MM.1S (cell line): ENCODE data around the gene PEAR1.

Experiments
- EZH2 ChIP-seq: fragments of 300-600 bp; sonication (generic); optimal IDR thresholded peaks from 2 replicates; pipeline ENCODE3; 2017; ENCODE audit warnings: low read depth, mild to moderate bottlenecking, antibody characterized with exemption, low read length, mixed read lengths
- EZH2phosphoT487 ChIP-seq: fragments of 300-600 bp; sonication (generic); IDR thresholded peaks from 2 replicates; pipeline ENCODE4 v1.6.1; 2018; ENCODE audit warnings: antibody characterized with exemption, low read length
- TF ChIP-seq, protein P1 (sequence below): fragments of 300-600 bp; sonication (generic); IDR thresholded peaks from 2 replicates; pipeline ENCODE4 v1.5.1; 2016; ENCODE audit warnings: antibody characterized with exemption, low read length, mixed read lengths

- no peak for TF ChIP-seq EZH2
- TF ChIP-seq, protein P1, sequence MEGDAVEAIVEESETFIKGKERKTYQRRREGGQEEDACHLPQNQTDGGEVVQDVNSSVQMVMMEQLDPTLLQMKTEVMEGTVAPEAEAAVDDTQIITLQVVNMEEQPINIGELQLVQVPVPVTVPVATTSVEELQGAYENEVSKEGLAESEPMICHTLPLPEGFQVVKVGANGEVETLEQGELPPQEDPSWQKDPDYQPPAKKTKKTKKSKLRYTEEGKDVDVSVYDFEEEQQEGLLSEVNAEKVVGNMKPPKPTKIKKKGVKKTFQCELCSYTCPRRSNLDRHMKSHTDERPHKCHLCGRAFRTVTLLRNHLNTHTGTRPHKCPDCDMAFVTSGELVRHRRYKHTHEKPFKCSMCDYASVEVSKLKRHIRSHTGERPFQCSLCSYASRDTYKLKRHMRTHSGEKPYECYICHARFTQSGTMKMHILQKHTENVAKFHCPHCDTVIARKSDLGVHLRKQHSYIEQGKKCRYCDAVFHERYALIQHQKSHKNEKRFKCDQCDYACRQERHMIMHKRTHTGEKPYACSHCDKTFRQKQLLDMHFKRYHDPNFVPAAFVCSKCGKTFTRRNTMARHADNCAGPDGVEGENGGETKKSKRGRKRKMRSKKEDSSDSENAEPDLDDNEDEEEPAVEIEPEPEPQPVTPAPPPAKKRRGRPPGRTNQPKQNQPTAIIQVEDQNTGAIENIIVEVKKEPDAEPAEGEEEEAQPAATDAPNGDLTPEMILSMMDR: no peak
- TF ChIP-seq EZH2phosphoT487: no peak
These were observed 12.8 kb downstream of the PEAR1 start for GRCh38 chr1:156906206-156906906.
